Heart left ventricle (tissue), 13 donors: ENCODE measurements around the gene GABRR3.

Source experiments
- CTCF ChIP-seq, 12 donors: fragments of 200-600 bp; sonication (generic) in 4 of 12; IDR thresholded peaks; one replicate each; pipeline versions ENCODE4 v1.5.0 to v1.8.0; 2018 to 2022; ENCODE audit warnings: antibody characterized with exemption in 12 of 12, mild to moderate bottlenecking in 5 of 12
- POLR2A ChIP-seq, 2 donors: fragments of 450-650 bp; IDR thresholded peaks; one replicate each; pipeline ENCODE4 v1.6.1; 2017; ENCODE audit warnings: antibody characterized with exemption in 2 of 2, mild to moderate bottlenecking in 2 of 2, moderate library complexity in 2 of 2
- donor health status: ischemic (EF 13 %, LVEDD 7.1; RV severe dilation, severe dysfunction).
- donor health status: DM: no; HTN: yes; CAD: no.
- donor health status: DM: no; HTN: no; CAD: no.
- donor health status: ischemic (EF 25% LVEDD 6.9; RV normal size, moderate dysfunction).
- donor health status: ischemic (EF 25% LVEDD 5.7; RV mildly dilated, moderate dysfunction).
- donor health status: ischemic (EF 35%, LVEDD 5.7; RV mildly dilated, moderate dysfunction).
- donor health status: nonischemic (EF 11% LVEDD 7.7; RV severe dilation, severe dysfunction).
- donor health status: DM: yes; HTN: yes; CAD: no.
- donor health status: PGD.
- donor health status: ischemic (EF 29% LVEDD 5.4; RV normal size, mild dysfunction).
- donor health status: nonischemic (EF 23%, LVEDD 6.1; RV moderate dilation, normal function).

- TF ChIP-seq CTCF (IDR thresholded peaks at IDR 0.05) (no peak), POLR2A (IDR thresholded peaks at IDR 0.05) (no peak)
These were observed 35.7 kb upstream of the GABRR3 start for GRCh38 chr3:98070840-98071239.
